ENCODE results near the gene AGTRAP. TPM values are rescaled to one million over a fixed set of nuclear protein-coding genes. Genes with fewer than 3 reads are reported as not detected.

Gene AGTRAP
- total and polyA plus RNA-seq, 9 of the 15 experiments (the other 6 are each of a cell fraction or from before 2014, with no cell fraction given): 26.8 to 105 (median 57.5) TPM

GRCh38 chr1:11740258-11741192 lies 4.6 kb downstream of the AGTRAP start (continued):
- no peak for TF ChIP-seq TSHZ1 (CRISPR knock-in tag; IDR thresholded peaks at IDR 0.05)
- TF ChIP-seq ZNF23 (CRISPR knock-in tag; IDR thresholded peaks at IDR 0.05): no peak
- TF ChIP-seq NCOA1 (IDR thresholded peaks at IDR 0.05; ENCODE audit: low read depth): peak; percentile 67; the same call in 1 of the 2 replicates
- TF ChIP-seq ZNF311 (CRISPR knock-in tag; IDR thresholded peaks at IDR 0.05): peak; percentile 8; the same call in 1 of the 2 replicates
- TF ChIP-seq PHTF2 (CRISPR knock-in tag; IDR thresholded peaks at IDR 0.05): no peak
- no peak for TF ChIP-seq RFX1 (IDR thresholded peaks at IDR 0.05)
- TF ChIP-seq ARNT (IDR thresholded peaks at IDR 0.05): no peak
- peak; percentile 39; the same call in 1 of the 2 replicates for TF ChIP-seq TEAD4 (IDR thresholded peaks at IDR 0.05; ENCODE audit: low read length)
- no peak for TF ChIP-seq TEAD4 (CRISPR knock-in tag; IDR thresholded peaks at IDR 0.05; ENCODE audit: borderline replicate concordance)
- TF ChIP-seq JUND (IDR thresholded peaks at IDR 0.05; ENCODE audit: borderline replicate concordance, low read depth, low read length): peak; percentile 61
- peak; percentile 41; the same call in 1 of the 3 replicates for TF ChIP-seq JUND (tag; IDR thresholded peaks at IDR 0.05; ENCODE audit: borderline replicate concordance, low read depth, low read length)
- TF ChIP-seq HOMEZ (CRISPR knock-in tag; IDR thresholded peaks at IDR 0.05): no peak
- no peak for TF ChIP-seq ZSCAN32 (CRISPR knock-in tag; IDR thresholded peaks at IDR 0.05)
- no peak for TF ChIP-seq KDM1A (IDR thresholded peaks at IDR 0.05)
- TF ChIP-seq POLR2H (tag; IDR thresholded peaks at IDR 0.05; ENCODE audit: low read depth): no peak
- peak in 1 of 2 experiments; percentile 29 for TF ChIP-seq AFF1 (IDR thresholded peaks at IDR 0.05; ENCODE audit: low read depth in 1 of 2, partially characterized antibody in 2 of 2)
- TF ChIP-seq CBX3 (IDR thresholded peaks at IDR 0.05; ENCODE audit: borderline replicate concordance in 1 of 2, low read length in 2 of 2): no peak
- TF ChIP-seq SOX6 (IDR thresholded peaks at IDR 0.05): peak; percentile 70; the same call in 1 of the 2 replicates
- TF ChIP-seq JUNB (CRISPR knock-in tag; conservative IDR thresholded peaks at IDR 0.05): no peak
- TF ChIP-seq DPF2 (IDR thresholded peaks at IDR 0.05): peak; percentile 74
